Neural crest cell (in vitro differentiated cells): Measurements from ENCODE around the gene PTPRG. TPM values are rescaled to one million over a fixed set of nuclear protein-coding genes. Genes with fewer than 3 reads are reported as not detected.

Experiments
- DNase-seq: peaks from one replicate; pipeline ENCODE4 v3.0.0; 2021; ENCODE audit warnings: low read depth, mixed read lengths, low spot score
- H3K27ac Mint-ChIP-seq: one replicate; pipeline ENCODE4 v1.8.0; 2021; ENCODE audit warnings: mild to moderate bottlenecking, mixed read lengths; ENCODE audit not compliant: unreplicated experiment
- H3K27me3 Mint-ChIP-seq: 2 replicates; pipeline ENCODE4 v1.8.0; 2021; ENCODE audit warnings: low read depth, mild to moderate bottlenecking, mixed read lengths
- H3K36me3 Mint-ChIP-seq: 2 replicates; pipeline ENCODE4 v1.8.0; 2021; ENCODE audit warnings: low read depth, mild to moderate bottlenecking, mixed read lengths
- H3K4me1 Mint-ChIP-seq: 2 replicates; pipeline ENCODE4 v1.8.0; 2021; ENCODE audit warnings: mixed read lengths
- H3K4me3 Mint-ChIP-seq: one replicate; pipeline ENCODE4 v1.8.0; 2021; ENCODE audit warnings: mild to moderate bottlenecking, mixed read lengths
- H3K9me3 Mint-ChIP-seq: 2 replicates; pipeline ENCODE4 v1.8.0; 2021; ENCODE audit warnings: mixed read lengths
- total RNA-seq: library from RNA; stranded (reverse); gene quantifications from 2 replicates; pipeline ENCODE4 v1.2.1, GENCODE V29; 2021
- TF ChIP-seq, protein P1 (sequence below): fragments of 200-600 bp; sonication (generic); conservative IDR thresholded peaks from 2 replicates; pipeline ENCODE4 v1.5.0; 2021; ENCODE audit warnings: antibody characterized with exemption, mild to moderate bottlenecking

The PTPRG gene
- total RNA-seq, 1 donor from 2014 or later: 41.2 TPM

- no peak overlapping the region for H3K27ac Mint-ChIP-seq
- H3K4me3 Mint-ChIP-seq: peak overlapping the region; percentile 36
- H3K9me3 Mint-ChIP-seq: no peaks in the 10 kb centered on the region
- H3K4me1 Mint-ChIP-seq: peaks cover 19% of the 10 kb centered on the region
- H3K27me3 Mint-ChIP-seq: peaks cover 11% of the 10 kb centered on the region
- H3K36me3 Mint-ChIP-seq: no peaks in the 10 kb centered on the region
- DNase-seq: no peak
- TF ChIP-seq, protein P1, sequence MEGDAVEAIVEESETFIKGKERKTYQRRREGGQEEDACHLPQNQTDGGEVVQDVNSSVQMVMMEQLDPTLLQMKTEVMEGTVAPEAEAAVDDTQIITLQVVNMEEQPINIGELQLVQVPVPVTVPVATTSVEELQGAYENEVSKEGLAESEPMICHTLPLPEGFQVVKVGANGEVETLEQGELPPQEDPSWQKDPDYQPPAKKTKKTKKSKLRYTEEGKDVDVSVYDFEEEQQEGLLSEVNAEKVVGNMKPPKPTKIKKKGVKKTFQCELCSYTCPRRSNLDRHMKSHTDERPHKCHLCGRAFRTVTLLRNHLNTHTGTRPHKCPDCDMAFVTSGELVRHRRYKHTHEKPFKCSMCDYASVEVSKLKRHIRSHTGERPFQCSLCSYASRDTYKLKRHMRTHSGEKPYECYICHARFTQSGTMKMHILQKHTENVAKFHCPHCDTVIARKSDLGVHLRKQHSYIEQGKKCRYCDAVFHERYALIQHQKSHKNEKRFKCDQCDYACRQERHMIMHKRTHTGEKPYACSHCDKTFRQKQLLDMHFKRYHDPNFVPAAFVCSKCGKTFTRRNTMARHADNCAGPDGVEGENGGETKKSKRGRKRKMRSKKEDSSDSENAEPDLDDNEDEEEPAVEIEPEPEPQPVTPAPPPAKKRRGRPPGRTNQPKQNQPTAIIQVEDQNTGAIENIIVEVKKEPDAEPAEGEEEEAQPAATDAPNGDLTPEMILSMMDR: no peak
Measured at GRCh38 chr3:61568127-61568526, 6.8 kb downstream of the PTPRG start.

DNA sequence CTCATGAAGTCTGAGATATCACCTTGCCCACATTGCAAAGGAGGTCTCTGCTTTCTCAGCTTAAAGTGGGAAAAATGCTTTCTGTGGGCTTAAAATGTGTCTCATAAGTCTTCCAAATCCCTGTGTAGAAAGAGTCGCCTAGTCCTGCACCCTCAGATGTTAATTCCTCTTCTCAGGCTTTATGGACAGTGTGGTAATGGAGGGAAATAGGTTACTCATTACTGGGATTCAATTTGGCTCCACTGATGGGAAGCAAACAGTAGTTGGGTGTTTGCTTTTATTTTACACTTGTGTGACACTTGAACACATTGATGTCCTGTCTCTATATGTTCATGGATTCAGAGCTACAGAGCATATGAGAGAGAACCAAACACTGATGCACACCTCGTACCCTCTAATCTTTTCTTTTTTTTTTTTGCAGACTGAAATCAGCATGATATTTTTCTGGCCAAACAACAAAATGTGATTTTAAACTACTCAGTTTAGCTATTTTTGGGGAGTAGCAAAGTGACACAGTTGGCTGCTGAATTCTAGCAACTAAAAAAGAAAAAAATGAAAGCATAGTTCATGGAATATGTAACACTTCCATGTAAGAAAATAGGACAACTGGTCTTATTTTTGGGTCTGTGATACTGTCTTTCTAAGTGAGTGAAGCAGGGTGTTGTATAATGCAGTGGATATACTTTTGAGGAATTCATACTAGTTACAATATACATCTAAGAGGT, 8.6 kb downstream of the PTPRG start:
- H3K4me3 Mint-ChIP-seq: no peak overlapping the region
- no peaks in the 10 kb centered on the region for H3K27me3 Mint-ChIP-seq
- peaks cover 3% of the 10 kb centered on the region for H3K9me3 Mint-ChIP-seq
- TF ChIP-seq, protein P1: no peak
- peaks cover 9% of the 10 kb centered on the region for H3K4me1 Mint-ChIP-seq
- DNase-seq: no peak
- no peak overlapping the region for H3K27ac Mint-ChIP-seq
- peaks cover 5% of the 10 kb centered on the region for H3K36me3 Mint-ChIP-seq

- Mint-ChIP-seq H3K4me1 (peaks cover 2% of the 10 kb centered on the region), H3K9me3 (peaks cover 3% of the 10 kb centered on the region), H3K36me3 (peaks cover 5% of the 10 kb centered on the region), H3K4me3 (no peak overlapping the region), H3K27me3 (no peaks in the 10 kb centered on the region), H3K27ac (no peak overlapping the region)
- TF ChIP-seq, protein P1: no peak
- no peak for DNase-seq
Measured at GRCh38 chr3:61570813-61571212, 9.4 kb downstream of the PTPRG start.

GRCh38 chr3:61571516-61572336, 10.4 kb downstream of the PTPRG start:
- Mint-ChIP-seq H3K4me3 (no peak overlapping the region), H3K27ac (no peak overlapping the region), H3K27me3 (no peaks in the 10 kb centered on the region), H3K9me3 (peaks cover 3% of the 10 kb centered on the region), H3K4me1 (no peaks in the 10 kb centered on the region), H3K36me3 (peaks cover 5% of the 10 kb centered on the region)
- no peak for DNase-seq
- TF ChIP-seq, protein P1: no peak

DNA sequence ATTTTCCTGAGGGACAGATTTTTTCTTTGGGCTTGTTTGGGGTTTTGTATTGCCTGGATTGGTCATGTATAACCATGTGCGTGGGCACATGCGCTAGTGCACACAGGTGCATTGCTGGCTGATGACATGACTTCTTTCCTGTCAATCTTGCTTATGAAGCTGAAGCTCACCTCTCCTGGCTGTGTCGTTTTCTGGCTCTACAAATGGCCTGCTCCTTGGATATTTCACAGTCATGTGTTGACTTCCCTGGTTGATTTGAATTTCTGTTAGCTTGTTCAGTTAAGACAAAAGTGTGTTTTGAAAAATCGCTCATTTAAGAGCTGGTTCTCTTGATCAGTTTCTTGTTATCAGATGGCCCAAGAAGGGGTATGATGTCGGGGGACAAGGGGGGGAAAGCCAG, 11.5 kb downstream of the PTPRG start:
- Mint-ChIP-seq H3K27me3 (no peaks in the 10 kb centered on the region), H3K4me3 (no peak overlapping the region), H3K9me3 (peaks cover 3% of the 10 kb centered on the region), H3K36me3 (peaks cover 5% of the 10 kb centered on the region), H3K27ac (no peak overlapping the region), H3K4me1 (no peaks in the 10 kb centered on the region)
- no peak for DNase-seq
- TF ChIP-seq, protein P1: no peak
